Measurements from ENCODE around the gene FOXJ3. TPM values are rescaled to one million over a fixed set of nuclear protein-coding genes. Genes with fewer than 3 reads are reported as not detected.

FOXJ3 gene
- total RNA-seq, 1 donor from 2014 or later = 30.9 TPM

GRCh38 chr1:42311897-42312296, 23.1 kb downstream of the FOXJ3 start:
- H3K27ac Mint-ChIP-seq (ENCODE audit: unreplicated experiment) = no peak overlapping the region
- no peak for TF ChIP-seq CTCF (IDR thresholded peaks at IDR 0.05)
- H3K9me3 Mint-ChIP-seq (ENCODE audit: low read depth) = no peaks in the 10 kb centered on the region
- H3K4me1 Mint-ChIP-seq (ENCODE audit: low read depth) = peaks cover 43% of the 10 kb centered on the region
- H3K27me3 Mint-ChIP-seq (ENCODE audit: low read depth) = no peaks in the 10 kb centered on the region
- DNase-seq (ENCODE audit: low spot score) = no peak
- H3K36me3 Mint-ChIP-seq (ENCODE audit: low read depth) = no peaks in the 10 kb centered on the region
- no peak overlapping the region for H3K4me3 Mint-ChIP-seq (ENCODE audit: unreplicated experiment)

GRCh38 chr1:42311138-42311537, 23.9 kb downstream of the FOXJ3 start:
- Mint-ChIP-seq H3K4me3 (ENCODE audit: unreplicated experiment) (no peak overlapping the region), H3K4me1 (ENCODE audit: low read depth) (peaks cover 38% of the 10 kb centered on the region)
- no peak for DNase-seq (ENCODE audit: low spot score)

GRCh38 chr1:42306977-42307376, 28.1 kb downstream of the FOXJ3 start:
- H3K27me3 Mint-ChIP-seq (ENCODE audit: low read depth) = no peaks in the 10 kb centered on the region
- no peak overlapping the region for H3K4me3 Mint-ChIP-seq (ENCODE audit: unreplicated experiment)
- peaks cover 13% of the 10 kb centered on the region for H3K4me1 Mint-ChIP-seq (ENCODE audit: low read depth)
- no peak for TF ChIP-seq CTCF (IDR thresholded peaks at IDR 0.05)
- peaks cover 1% of the 10 kb centered on the region for H3K36me3 Mint-ChIP-seq (ENCODE audit: low read depth)
- H3K9me3 Mint-ChIP-seq (ENCODE audit: low read depth) = peaks cover 14% of the 10 kb centered on the region
- H3K27ac Mint-ChIP-seq (ENCODE audit: unreplicated experiment) = no peak overlapping the region
- DNase-seq (ENCODE audit: low spot score) = no peak

More at GRCh38 chr1:42311138-42311537, 23.9 kb downstream of the FOXJ3 start:
- no peaks in the 10 kb centered on the region for H3K9me3 Mint-ChIP-seq (ENCODE audit: low read depth)
- no peaks in the 10 kb centered on the region for H3K27me3 Mint-ChIP-seq (ENCODE audit: low read depth)
- peak overlapping the region; percentile 23 for H3K27ac Mint-ChIP-seq (ENCODE audit: unreplicated experiment)
- TF ChIP-seq CTCF (IDR thresholded peaks at IDR 0.05) = no peak
- H3K36me3 Mint-ChIP-seq (ENCODE audit: low read depth) = no peaks in the 10 kb centered on the region

GRCh38 chr1:42305639-42306038, 29.4 kb downstream of the FOXJ3 start:
- no peak for DNase-seq (ENCODE audit: low spot score)
- Mint-ChIP-seq H3K27me3 (ENCODE audit: low read depth) (no peaks in the 10 kb centered on the region), H3K4me1 (ENCODE audit: low read depth) (peaks cover 2% of the 10 kb centered on the region), H3K27ac (ENCODE audit: unreplicated experiment) (no peak overlapping the region), H3K9me3 (ENCODE audit: low read depth) (peaks cover 20% of the 10 kb centered on the region), H3K36me3 (ENCODE audit: low read depth) (peaks cover 7% of the 10 kb centered on the region), H3K4me3 (ENCODE audit: unreplicated experiment) (no peak overlapping the region)
- TF ChIP-seq CTCF (IDR thresholded peaks at IDR 0.05) = no peak

- H3K27me3 Mint-ChIP-seq (ENCODE audit: low read depth) = no peaks in the 10 kb centered on the region
- H3K27ac Mint-ChIP-seq (ENCODE audit: unreplicated experiment) = no peak overlapping the region
- TF ChIP-seq CTCF (IDR thresholded peaks at IDR 0.05) = no peak
- H3K4me1 Mint-ChIP-seq (ENCODE audit: low read depth) = no peaks in the 10 kb centered on the region
- DNase-seq (ENCODE audit: low spot score) = no peak
- H3K36me3 Mint-ChIP-seq (ENCODE audit: low read depth) = peaks cover 13% of the 10 kb centered on the region
- no peak overlapping the region for H3K4me3 Mint-ChIP-seq (ENCODE audit: unreplicated experiment)
- peaks cover 28% of the 10 kb centered on the region for H3K9me3 Mint-ChIP-seq (ENCODE audit: low read depth)
These were observed 33.0 kb downstream of the FOXJ3 start for GRCh38 chr1:42302034-42302433.

Data from chondrocyte (in vitro differentiated cells).